ENCODE measurements around the gene ATXN7L2. TPM values are rescaled to one million over a fixed set of nuclear protein-coding genes. Genes with fewer than 3 reads are reported as not detected.

Gene ATXN7L2
- total and polyA plus RNA-seq, 2 of the 8 experiments (the other 6 are each of a cell fraction or from before 2014, with no cell fraction given), result 8.1 to 9.3 TPM

DNA sequence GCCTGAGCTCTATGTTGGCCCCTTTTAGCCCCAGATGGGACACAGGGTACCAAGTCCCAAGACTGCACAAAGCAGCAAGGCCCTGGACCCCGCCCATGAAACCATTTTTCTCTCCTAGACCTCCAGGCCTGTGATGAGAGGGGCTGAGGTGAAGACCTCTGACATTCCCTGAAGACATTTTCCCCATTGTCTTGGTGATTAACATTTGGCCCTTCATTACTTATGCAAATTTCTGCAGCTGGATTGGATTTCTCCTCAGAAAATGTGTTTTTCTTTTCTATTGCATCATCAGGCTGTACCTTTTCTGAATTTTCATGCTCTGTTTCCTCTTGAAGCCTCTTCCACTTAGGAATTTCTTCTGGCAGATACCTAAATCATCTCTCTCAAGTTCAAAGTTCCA, 49.2 kb upstream of the ATXN7L2 start (continued):
- TF ChIP-seq CHD7 (IDR thresholded peaks at IDR 0.05; ENCODE audit: insufficient replicate concordance, low read length), result no peak
- no peak for TF ChIP-seq TCF12 (IDR thresholded peaks at IDR 0.05; ENCODE audit: low read depth, low read length)
- TF ChIP-seq ASH2L (IDR thresholded peaks at IDR 0.05; ENCODE audit: low read length), result no peak
- TF ChIP-seq TEAD4 (IDR thresholded peaks at IDR 0.05; ENCODE audit: low read depth, low read length), result no peak
- TF ChIP-seq ATF3 (IDR thresholded peaks at IDR 0.05; ENCODE audit: insufficient read depth, low read depth, low read length), result no peak
- TF ChIP-seq MAX (IDR thresholded peaks at IDR 0.05), result no peak
- TF ChIP-seq TBP (IDR thresholded peaks at IDR 0.05; ENCODE audit: low read depth, low read length), result no peak
- TF ChIP-seq SIN3A (conservative IDR thresholded peaks at IDR 0.05 in 1 of 2, IDR thresholded peaks at IDR 0.05 in 1 of 2; ENCODE audit: low read depth in 1 of 2, low read length in 2 of 2), result no peak
- TF ChIP-seq RAD21 (IDR thresholded peaks at IDR 0.05 in 1 of 2, conservative IDR thresholded peaks at IDR 0.05 in 1 of 2; ENCODE audit: low read depth in 2 of 2, low read length in 2 of 2), result no peak
